ENCODE measurements around the gene STK32B. TPM values are rescaled to one million over a fixed set of nuclear protein-coding genes. Genes with fewer than 3 reads are reported as not detected.

Gene STK32B
- total RNA-seq, 1 donor from 2014 or later, result 0.56 TPM

GRCh38 chr4:5423670-5424069 lies 372.4 kb downstream of the STK32B start:
- no peak overlapping the region for H3K27ac Mint-ChIP-seq (ENCODE audit: unreplicated experiment)
- H3K27me3 Mint-ChIP-seq (ENCODE audit: unreplicated experiment), result peaks cover 3% of the 10 kb centered on the region
- TF ChIP-seq CTCF (IDR thresholded peaks at IDR 0.05; ENCODE audit: unreplicated experiment), result no peak
- H3K4me1 Mint-ChIP-seq (ENCODE audit: unreplicated experiment), result peaks cover 9% of the 10 kb centered on the region
- no peaks in the 10 kb centered on the region for H3K9me3 Mint-ChIP-seq (ENCODE audit: unreplicated experiment)
- H3K4me3 Mint-ChIP-seq (ENCODE audit: unreplicated experiment), result no peak overlapping the region
- H3K36me3 Mint-ChIP-seq (ENCODE audit: low read depth, unreplicated experiment), result peaks cover 3% of the 10 kb centered on the region
- DNase-seq (ENCODE audit: low spot score), result no peak

GRCh38 chr4:5424211-5424610 lies 372.9 kb downstream of the STK32B start:
- Mint-ChIP-seq H3K36me3 (ENCODE audit: low read depth, unreplicated experiment) (peaks cover 3% of the 10 kb centered on the region), H3K9me3 (ENCODE audit: unreplicated experiment) (no peaks in the 10 kb centered on the region), H3K4me1 (ENCODE audit: unreplicated experiment) (peaks cover 3% of the 10 kb centered on the region), H3K4me3 (ENCODE audit: unreplicated experiment) (no peak overlapping the region), H3K27me3 (ENCODE audit: unreplicated experiment) (peaks cover 3% of the 10 kb centered on the region), H3K27ac (ENCODE audit: unreplicated experiment) (no peak overlapping the region)
- DNase-seq (ENCODE audit: low spot score), result no peak
- no peak for TF ChIP-seq CTCF (IDR thresholded peaks at IDR 0.05; ENCODE audit: unreplicated experiment)

- Mint-ChIP-seq H3K27ac (ENCODE audit: unreplicated experiment) (no peak overlapping the region), H3K4me1 (ENCODE audit: unreplicated experiment) (no peaks in the 10 kb centered on the region), H3K4me3 (ENCODE audit: unreplicated experiment) (no peak overlapping the region), H3K36me3 (ENCODE audit: low read depth, unreplicated experiment) (peaks cover 3% of the 10 kb centered on the region), H3K9me3 (ENCODE audit: unreplicated experiment) (no peaks in the 10 kb centered on the region), H3K27me3 (ENCODE audit: unreplicated experiment) (peaks cover 3% of the 10 kb centered on the region)
- TF ChIP-seq CTCF (IDR thresholded peaks at IDR 0.05; ENCODE audit: unreplicated experiment), result no peak
- no peak for DNase-seq (ENCODE audit: low spot score)
Measured at GRCh38 chr4:5424901-5425300, 373.6 kb downstream of the STK32B start.

GRCh38 chr4:5429747-5430146 lies 378.5 kb downstream of the STK32B start:
- no peak for DNase-seq (ENCODE audit: low spot score)
- Mint-ChIP-seq H3K4me1 (ENCODE audit: unreplicated experiment) (no peaks in the 10 kb centered on the region), H3K4me3 (ENCODE audit: unreplicated experiment) (no peak overlapping the region), H3K9me3 (ENCODE audit: unreplicated experiment) (no peaks in the 10 kb centered on the region), H3K27ac (ENCODE audit: unreplicated experiment) (no peak overlapping the region), H3K27me3 (ENCODE audit: unreplicated experiment) (no peaks in the 10 kb centered on the region), H3K36me3 (ENCODE audit: low read depth, unreplicated experiment) (no peaks in the 10 kb centered on the region)
- TF ChIP-seq CTCF (IDR thresholded peaks at IDR 0.05; ENCODE audit: unreplicated experiment), result no peak

- no peak for TF ChIP-seq CTCF (IDR thresholded peaks at IDR 0.05; ENCODE audit: unreplicated experiment)
- Mint-ChIP-seq H3K4me3 (ENCODE audit: unreplicated experiment) (no peak overlapping the region), H3K27ac (ENCODE audit: unreplicated experiment) (no peak overlapping the region), H3K9me3 (ENCODE audit: unreplicated experiment) (peaks cover 2% of the 10 kb centered on the region), H3K4me1 (ENCODE audit: unreplicated experiment) (no peaks in the 10 kb centered on the region), H3K27me3 (ENCODE audit: unreplicated experiment) (peaks cover 4% of the 10 kb centered on the region), H3K36me3 (ENCODE audit: low read depth, unreplicated experiment) (no peaks in the 10 kb centered on the region)
- no peak for DNase-seq (ENCODE audit: low spot score)
Measured at GRCh38 chr4:5433196-5433595, 381.9 kb downstream of the STK32B start.
